ENCODE measurements around the gene ALS2CL.

The ALS2CL gene

DNA sequence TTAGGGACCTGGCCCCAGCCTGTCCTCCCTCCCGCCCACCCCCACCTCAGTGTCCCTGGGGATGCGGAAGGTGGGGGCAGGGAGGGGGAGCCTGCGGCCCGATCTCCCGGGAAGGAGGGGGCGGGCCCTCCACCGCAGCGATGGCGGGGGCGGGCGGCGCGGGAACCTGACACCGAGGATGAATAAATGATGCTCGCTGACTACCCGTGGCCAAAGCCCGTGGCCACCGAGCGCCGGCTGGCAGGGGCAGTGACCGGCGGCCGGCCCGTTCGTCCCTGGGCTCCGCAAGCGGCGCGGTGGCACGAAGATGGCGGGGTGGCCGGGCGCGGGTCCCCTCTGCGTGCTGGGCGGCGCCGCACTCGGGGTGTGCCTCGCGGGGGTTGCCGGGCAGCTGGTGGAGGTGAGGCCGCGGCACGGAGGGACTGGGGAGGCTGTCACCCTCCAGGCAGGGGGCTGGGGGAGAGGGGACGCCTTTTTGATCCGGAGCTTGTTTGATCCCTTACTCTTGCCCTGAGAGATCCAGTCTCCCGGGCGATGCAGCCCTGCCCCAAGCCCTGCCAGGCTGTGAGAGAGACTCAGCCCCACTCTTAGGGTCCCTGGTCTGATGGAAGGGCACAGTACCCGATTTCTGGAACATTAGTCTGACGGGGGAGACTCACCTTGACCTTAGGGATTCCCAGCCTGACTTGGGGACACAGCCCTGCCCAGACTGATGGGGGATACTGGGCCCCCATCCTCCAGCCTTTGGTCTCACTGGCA, 7.9 kb upstream of the ALS2CL start, which contains the start of gene TMIE:
Gene TMIE, plus strand, starts transcription at position 212 of the 759 bp plus-strand sequence. Its CDS starts 96 bp downstream, at position 308.
- no peak for DNase-seq

DNA sequence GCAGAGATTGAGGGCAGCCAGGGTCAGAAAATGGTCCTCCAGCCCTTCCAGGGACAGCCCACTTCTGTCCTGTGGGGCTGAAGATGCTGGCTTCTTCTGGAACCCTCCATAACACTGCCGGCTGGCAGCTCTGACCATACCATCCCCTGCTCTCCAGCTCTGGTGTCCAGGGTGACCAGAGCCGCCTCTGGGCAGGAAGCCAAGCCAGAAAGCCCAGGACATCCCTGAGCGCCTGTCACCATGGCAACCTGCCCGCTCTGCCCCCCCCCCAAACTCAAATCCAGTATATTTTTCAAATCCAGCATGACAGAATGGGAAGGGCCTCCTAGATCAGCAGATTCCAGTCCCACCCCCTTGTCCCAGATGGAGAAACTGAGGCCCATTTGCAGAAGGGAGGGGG, 7.3 kb upstream of the ALS2CL start:
- DNase-seq: no peak

DNA sequence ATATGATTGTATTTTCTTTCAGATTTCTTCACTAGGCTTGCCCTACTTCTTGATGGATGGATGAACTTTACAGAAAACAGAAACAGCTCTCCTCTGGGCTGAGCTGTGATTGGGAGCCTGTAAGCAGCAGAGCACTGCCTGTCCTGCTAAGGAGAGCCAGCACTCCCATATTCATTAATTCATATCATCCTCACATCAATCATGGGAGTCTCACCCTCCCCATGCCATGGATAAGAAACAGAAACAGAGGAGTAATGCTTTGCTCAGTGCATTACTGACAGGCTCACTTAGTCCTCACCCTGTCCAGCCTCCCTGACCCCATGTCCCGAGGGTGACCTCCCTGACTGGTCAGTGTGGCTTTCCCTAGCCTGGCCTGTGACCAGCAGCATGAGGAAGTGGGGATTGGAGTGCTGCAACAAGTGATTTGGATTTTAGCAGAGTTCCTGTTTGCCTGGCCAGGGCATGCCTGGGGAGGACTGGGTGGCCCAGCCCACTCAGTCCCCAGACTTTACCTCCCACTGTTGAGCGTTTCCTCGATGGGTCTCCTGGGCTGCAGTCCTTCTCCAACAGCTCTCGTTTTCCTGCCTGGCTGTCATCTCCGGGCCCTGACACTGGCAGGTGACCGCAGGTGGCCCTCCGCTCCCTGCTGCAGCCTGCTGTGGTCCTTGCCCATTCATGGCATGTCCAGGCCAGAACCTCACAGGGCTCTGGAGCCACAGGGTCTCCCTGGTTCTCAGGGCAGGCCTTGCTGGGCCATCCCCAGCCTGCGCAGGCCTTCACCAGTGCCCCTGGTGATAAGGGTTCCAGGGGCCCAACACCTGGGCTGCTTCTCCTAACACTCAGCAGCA, 6.4 kb upstream of the ALS2CL start:
- peak; percentile 82 to 85 for DNase-seq

DNA sequence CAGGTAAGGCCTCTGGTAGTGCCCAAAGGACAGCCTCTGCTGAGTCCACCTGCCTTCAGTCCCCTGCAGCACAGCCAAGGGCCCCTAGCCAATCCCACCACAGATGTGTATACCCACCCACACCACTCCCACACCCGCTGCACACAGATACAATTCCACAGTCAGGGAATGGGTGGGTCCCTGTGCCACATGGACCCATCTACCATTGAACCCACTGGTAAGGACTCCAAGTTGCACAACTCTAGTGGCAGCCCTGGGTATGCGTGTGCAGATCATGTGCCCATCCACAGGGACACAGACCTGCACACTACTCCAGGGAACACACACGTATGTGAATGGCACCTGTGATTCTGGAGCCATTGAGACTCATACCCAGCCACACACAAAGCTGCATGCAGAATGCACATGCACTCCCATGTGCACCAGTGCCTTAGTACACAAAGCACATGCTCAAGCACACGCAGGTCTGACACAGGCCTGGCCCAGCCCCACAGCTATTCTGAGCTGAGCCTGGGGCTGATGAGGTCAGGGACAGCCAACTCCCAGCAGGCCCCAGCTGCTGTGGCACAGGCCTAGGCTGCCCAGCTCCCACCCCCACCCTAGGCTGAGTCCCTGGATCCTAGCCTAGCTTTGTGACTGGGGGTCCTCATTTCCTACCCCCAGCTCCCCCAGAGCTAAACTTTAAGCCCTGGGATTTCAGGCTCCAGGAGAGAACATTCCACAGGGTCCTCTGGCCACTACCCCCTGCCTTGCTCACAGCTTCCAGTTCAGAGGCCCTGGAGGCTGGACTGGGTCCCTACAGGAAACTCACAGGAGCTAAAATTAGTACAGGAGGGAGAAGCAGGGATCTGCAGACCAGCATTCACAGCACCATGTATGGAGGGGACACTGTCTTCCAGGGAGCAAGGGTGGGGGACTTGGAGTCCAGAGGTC, 2.7 kb upstream of the ALS2CL start:
- no peak for DNase-seq

DNA sequence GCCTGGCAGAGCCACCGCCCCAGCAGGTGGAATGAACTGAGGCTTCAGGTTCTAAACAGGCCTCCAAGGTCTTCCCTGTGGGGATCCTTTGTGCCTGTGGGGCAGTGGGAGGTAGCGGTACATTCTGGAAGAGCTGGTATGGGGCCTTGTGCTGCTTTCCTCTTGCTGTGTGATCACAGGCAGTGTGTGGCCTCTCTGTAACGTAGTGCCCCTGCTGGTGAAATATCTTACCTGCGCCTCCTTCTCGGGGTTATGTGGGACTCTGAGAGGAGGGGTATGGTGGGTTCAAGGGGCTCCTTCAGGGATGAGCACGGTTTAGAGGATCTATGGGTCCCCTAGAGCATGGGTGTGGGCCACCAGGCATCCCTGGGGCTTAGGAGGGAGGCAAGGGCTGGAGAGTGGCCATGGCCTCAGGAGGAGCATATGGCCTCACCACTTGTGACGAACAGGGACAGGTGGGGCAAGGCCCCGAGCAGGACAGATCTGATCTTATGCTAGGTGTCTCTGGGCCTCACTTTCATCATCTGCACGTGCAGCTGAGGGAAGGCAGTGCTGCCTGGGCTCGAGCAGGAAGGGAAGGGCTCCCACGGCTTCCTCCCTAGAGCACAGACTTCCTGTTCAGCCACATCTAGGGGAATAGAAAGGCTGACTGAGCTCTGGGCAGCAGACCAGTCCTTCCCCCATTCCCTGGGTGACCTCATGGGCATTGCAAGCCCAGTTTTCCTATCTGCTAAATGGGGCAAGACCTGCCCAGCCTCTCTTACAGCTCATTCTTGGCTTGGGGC, 1.9 kb upstream of the ALS2CL start:
- DNase-seq: peak; percentile 91 to 94

DNA sequence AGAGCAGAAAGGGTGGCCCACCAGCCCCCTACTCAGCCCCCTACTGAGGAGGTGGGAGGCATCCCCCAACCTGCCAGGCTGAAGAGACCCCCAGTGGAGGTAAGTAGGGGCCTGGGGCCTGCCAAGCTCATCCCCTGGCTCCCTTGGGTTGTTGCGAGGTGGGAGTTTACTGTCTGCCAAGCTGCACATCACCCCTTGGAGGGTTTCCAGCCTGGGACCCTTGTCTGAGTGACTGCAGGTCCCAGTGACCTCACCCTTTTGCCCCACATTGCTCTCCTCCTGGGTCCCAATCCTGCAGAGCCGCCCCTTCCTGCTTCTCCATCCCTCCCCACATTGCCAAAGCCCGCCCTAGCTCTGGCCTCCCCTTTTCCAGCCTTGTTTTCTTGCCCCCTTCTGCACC, 1.0 kb upstream of the ALS2CL start:
- no peak for DNase-seq

DNA sequence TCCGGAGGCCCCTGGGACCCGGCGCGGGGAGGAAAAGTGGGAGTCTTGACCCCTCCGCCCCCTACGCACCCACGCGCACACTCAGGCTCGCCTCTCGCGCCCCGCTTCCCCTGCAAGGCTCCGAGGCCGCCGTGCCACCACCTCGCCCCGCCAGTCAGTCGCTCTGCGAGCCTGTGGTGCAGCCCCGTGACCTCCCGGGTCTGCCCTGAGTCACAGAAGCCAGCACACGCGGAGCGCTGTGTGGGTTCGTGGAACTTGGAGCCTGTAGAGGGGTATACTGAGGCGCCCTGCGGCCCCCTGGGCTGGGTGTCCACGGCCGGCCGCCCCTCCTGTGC, 380 bp upstream of the ALS2CL start:
- peak; percentile 61 to 67 for DNase-seq

DNA sequence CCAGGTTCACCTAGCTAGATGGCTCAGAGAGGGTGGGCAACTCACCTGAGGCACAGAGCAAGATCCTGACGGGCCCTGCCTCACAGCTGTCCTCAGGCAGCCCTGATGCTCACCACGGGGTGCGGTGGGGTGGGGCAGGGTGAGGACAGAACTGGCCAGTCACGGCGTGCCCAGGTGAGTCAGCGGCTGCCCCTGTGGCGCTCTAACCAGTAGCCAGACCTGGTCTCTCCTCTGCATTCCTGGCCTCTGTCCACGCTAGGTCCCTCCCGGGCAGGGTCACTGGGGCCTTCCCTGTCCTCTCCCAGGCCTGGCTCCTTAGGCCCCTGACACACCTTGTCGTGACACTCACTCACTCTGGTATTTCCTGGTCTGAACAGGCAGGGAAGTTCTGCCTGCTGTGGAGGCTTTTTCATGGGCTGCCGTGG, 901 bp downstream of the ALS2CL start:
- no peak for DNase-seq

DNA sequence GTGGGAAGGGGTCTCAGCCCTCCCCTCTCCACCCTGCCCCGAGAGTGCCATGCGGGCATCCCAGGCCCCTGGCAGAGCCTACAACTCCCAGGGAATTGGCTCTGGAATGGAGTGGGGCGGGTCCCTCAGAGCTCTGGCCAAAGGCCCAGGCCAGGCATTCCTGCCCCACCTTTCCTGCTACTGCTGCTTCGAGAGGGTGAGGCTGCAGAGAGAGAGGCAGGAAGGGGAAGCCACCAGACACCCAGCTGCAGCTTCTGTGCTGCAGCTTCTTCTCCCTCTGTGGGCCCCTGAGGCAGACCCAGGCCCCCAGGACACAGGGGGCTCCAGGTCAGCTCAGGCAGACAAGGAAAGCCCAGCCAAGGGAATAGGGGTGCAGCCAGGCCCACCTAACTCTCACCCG, 2.7 kb downstream of the ALS2CL start:
- DNase-seq: no peak

DNA sequence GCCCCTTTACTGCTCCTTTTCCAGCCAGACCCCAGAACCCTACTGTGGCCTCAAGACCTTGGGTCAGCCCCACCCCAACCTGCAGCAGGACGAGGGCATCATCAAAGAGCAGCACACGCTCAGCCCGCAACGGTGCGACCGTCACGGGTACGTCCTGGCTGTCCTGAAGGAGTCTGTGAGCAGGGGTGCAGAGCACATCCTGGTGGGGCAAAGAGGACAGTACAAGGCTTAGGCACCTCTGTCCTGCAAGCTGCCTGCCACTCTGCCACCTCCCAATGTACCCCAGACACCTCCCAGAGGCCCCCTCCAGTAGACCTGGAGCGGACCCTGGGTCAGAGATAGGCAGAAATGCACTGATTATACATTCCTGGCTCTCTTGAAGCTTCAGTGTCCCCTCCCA, 8.0 kb downstream of the ALS2CL start:
- no peak for DNase-seq

DNA sequence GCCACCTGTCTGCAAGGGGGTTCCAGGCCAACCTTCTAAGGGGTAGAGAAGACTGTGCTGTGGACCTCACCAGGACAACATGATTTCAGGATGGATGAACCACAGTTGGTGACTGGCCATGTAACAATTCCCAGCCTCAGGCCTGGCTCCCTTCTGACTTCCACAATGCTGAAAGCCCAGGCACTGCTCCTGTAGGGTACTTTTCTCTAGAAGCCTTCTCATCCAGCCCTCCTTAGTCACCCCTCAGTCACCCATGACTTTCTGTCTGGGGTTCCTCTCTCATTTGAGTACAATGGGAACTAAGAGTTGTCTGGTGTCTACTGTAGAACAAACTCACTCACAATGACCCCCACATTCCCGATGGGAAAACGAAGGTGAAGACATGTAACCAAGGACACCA, 8.6 kb downstream of the ALS2CL start:
- peak in 1 of 2 donors; percentile 16 for DNase-seq

DNA sequence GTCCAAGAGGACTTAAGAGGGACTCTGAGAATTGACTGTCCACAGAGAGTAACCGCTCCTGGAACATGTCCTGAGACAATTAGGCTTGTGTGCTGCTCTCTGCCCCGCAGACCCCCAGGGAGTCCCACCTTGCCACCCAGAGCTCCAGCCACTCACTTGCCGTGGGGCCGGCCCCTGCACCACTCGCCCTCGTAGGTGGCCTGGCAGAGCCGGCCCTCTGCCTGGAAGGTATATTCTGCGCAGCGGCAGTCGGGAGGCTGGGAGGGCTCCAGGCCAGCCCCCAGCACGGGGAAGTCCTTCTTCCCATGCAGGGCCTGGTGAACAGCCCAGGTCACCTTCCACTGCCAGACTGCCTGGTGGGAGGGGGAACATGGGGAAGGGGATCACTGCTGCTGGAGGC, 10.5 kb downstream of the ALS2CL start:
- DNase-seq: no peak

DNA sequence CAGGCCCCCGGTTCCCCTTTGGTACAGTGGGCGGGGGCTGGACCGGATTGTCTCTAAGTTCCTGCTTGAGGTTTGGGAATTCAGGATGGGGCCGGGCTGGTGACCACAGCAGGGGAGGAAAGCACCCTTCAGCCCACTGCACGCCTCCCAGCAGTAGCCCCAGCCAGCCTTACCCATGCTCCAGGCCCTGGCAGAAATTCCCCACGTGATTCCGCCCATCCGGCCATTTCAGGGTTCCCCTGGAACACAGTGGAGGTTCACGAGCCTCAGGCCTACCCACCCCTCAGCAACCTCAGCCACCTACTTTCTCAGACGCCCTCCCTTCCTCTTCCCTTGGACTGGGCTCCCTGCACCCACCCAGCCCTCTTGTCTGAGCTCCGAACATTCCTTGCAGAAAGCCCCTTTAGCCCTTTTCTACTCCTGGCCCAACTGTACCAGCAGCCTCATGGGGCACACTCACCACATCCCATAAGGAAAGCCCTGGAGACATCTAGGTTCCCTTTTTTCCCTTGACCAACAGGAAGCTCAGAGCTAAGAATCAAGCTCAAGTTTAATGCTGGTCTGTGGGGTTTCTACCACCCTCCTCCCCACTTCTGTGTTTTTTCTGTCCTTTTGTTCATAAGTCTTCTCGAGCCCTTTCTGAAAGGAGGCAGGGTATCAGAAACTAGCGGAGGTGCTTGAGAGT, 11.5 kb downstream of the ALS2CL start:
- peak; percentile 57 to 69 for DNase-seq

DNA sequence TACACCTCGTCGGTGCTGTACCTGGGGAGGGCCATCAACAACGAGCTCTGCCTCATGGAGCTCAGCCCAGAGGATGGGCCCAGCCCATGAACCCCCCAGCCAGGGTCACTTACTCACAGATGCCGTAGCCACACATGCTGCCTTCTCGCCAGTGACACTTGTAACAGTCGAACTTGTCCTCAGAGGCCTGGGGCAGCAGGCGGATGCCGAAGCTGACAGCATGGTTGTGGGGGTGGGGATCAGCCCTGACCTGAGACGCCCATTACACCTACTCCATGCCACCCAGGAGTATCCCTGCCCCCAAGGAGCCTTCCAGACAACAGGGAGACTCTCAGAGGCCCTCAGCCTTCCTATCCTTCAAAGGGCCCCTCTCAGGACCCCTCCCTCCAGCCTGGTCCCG, 12.1 kb downstream of the ALS2CL start:
- no peak for DNase-seq

DNA sequence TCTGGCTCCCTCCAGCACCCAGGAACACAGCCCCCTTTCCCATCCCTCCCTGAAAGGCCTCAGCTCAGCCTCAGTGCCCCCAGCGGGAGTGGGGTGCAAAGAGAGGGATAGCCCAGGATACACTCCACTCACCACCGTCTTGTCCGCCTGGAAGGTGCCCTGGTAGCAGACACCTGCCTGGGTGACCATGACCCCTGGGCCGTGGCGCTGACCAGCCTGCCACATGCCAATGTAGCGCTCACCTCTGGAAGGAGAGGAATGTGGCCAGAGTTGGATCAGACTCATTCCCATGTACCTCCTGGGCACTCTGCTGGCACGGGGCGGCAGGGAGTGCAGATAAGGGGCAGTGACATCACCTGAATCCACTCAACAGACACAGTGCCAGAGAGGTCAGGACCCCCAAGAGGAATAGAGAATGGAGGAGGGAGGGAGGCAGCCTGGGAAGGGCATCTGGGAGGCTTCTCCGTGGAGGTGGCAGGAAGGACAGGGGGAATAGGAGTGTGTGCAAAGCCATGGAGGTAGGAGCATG, 13.1 kb downstream of the ALS2CL start:
- DNase-seq: no peak

DNA sequence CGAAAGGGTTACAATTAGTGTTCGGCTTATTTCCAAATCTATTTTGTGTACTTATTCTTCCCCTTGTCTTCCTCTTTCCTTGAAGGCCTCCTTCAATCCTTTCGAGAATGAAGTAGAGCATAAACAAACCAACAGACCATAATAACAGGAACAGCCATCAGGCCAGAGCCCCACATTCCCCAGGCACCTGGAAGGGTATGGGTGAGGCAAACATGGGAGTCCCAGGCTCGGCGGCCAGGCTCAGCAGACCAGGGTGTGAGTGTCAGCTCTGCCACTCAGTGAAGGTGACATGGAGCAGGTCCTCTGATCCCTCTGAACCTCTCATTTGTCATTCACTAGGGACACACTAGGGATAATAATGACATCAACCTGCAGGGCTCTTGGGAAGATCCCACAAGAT, 13.8 kb downstream of the ALS2CL start:
- no peak for DNase-seq

DNA sequence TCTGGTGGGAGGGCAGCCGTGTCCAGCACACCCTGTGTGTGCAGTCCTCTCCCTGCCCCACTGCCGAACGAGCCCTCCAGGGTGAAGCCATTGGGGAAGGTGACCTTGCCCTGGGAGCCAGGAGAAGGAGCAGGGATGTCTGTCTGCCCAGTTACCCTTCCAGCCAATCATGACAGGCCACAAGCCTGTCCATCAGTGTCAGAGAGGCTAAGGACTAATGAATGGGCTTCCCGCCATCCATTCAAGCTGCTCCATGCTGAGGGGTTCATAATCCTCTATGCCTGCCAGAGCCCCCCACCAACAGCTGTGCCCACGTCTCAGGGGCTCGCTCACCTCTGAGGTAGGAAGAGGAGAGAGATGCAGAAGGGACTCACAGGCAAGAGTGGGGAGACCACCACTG, 15.2 kb downstream of the ALS2CL start:
- no peak for DNase-seq

DNA sequence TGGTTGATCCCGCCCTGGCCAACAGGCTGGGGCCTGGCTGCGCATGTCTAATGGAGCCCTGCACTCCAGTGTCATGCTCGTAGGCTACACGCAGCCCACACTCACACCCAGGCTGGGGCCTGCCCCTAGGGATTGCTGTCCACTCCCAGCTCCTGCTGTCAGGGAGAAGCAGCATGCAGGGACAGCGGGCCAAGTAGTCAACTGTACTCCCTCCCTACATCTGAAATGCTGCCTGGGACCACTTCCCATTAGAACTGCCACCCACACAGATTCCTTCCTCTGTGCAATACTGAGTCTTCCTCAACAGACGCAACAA, 16.1 kb downstream of the ALS2CL start:
- DNase-seq: peak; percentile 30 to 31

DNA sequence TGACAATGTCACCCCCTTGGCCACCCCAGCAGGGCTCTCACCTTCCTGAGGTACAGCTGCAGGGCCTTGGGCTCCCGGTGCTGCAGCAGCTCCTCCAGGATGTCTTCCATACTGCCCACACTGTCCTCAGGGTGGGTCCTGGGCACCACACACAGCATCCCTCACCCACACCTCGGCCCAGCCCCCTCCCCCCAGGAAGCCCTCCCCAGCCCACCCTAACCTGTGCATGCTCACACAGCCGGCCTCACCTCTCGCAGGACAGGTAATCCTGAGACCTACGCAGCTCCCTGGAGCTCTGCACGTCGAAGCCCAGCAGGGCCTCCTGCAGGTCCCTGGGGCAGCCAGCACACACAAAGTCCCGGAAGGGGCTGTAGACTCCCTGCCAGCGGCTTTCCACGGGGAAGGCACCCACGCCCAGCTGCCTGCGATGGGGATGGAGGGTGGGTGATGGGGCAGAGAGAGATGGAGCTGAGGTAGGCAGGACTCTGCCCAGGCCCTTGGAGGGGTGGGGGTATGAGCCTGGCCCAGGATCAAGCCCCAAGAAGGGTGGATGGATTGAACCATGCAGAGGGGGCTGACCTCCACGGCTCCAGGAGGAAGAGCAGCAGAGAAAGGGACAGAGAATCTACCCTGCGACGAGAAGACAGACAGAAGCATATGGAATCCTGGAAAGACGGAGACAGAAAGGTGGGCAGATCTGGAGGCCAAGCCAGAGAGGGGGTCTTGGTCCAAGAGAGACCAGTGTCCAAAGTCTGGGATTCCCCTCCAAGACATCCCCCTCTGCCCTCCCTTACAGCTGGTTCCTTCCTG, 16.7 kb downstream of the ALS2CL start:
- no peak for DNase-seq

DNA sequence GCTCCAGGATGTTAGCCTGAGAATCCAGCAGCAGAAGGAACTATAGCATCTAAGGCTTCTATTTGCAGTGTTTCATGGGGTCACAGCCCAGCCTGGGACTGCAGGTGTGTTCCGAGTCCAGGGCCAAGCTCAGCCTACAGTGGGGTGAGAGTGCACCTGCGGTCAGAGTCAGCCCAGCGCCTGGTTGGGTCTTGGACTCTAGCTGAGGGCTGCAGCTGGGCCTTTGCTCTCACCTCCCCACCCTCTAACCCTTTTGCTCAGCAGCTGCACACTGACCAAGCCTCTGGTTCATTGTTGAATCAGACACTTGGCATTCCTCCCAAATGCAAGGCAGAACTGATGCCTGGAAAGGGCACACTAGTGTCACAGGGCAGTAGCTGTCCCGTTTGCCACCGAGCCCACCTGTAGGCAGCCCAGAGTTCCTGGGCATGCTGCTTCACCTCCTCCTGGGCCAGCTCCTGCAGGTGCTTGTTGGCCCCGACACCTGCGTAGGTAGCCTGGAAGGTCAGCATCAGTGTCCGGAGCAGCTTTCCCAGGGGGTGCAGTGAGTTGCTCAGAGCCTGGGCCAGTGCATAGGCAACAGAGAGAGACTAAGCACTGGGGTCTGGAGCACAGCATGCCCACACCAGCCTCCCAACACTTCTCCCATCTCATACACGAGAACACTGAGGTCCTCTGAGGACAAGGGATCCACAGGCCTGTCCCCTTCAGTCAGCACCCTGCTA, 17.5 kb downstream of the ALS2CL start:
- DNase-seq: no peak

All from inflammatory macrophage treated with lipopolysaccharide for 1 hour (primary cell).